GM23338 (cell line): ENCODE data around the gene GOLGA6B. TPM values are rescaled to one million over a fixed set of nuclear protein-coding genes. Genes with fewer than 3 reads are reported as not detected.
"Not testable (repeated sequence)": the region's sequence is repeated elsewhere in the genome, so short reads cannot be mapped to it uniquely, and the experiment has no call there.

Source experiments
- ATAC-seq: fragments of 200-7000 bp; cut with Tn5 transposase; 3 replicates; pipeline ENCODE4 v1.9.1; 2020
- DNase-seq: peaks from one replicate; pipeline ENCODE4 v3.0.0-alpha.2; 2015; ENCODE audit warnings: low spot score
- H2AFZ ChIP-seq: fragments of 200-600 bp; sonication (generic); 2 replicates; pipeline ENCODE4 v1.8.0; 2016; ENCODE audit warnings: antibody characterized with exemption, mild to moderate bottlenecking, moderate library complexity
- H3F3A ChIP-seq: fragments of 200-600 bp; sonication (generic); replicated peaks from 2 replicates; pipeline ENCODE4 v1.8.0; 2017; ENCODE audit warnings: antibody characterized with exemption, mixed run types, low read depth
- H3K27ac ChIP-seq: fragments of 200-600 bp; sonication (generic); 2 replicates; pipeline ENCODE4 v1.6.1; 2016; ENCODE audit warnings: low read depth
- H3K27me3 ChIP-seq: fragments of 200-600 bp; sonication (generic); 2 replicates; pipeline ENCODE4 v1.8.0; 2016; ENCODE audit warnings: mild to moderate bottlenecking, mixed run types, moderate library complexity; ENCODE audit not compliant: insufficient read depth
- H3K36me3 ChIP-seq: fragments of 200-600 bp; sonication (generic); 2 replicates; pipeline ENCODE4 v1.8.0; 2016; ENCODE audit warnings: mild to moderate bottlenecking; ENCODE audit not compliant: insufficient read depth
- H3K4me1 ChIP-seq: fragments of 200-600 bp; sonication (generic); 2 replicates; pipeline ENCODE4 v1.8.0; 2016; ENCODE audit warnings: mild to moderate bottlenecking, moderate library complexity; ENCODE audit not compliant: insufficient read depth
- H3K4me2 ChIP-seq: fragments of 200-600 bp; sonication (generic); 2 replicates; pipeline ENCODE4 v1.7.1; 2017; ENCODE audit warnings: mixed run types
- H3K4me3 ChIP-seq: fragments of 200-600 bp; sonication (generic); 2 replicates; pipeline ENCODE4 v1.6.1; 2016; ENCODE audit warnings: mixed run types
- H3K79me2 ChIP-seq: fragments of 200-600 bp; sonication (generic); replicated peaks from 2 replicates; pipeline ENCODE4 v1.8.0; 2017; ENCODE audit warnings: mild to moderate bottlenecking; ENCODE audit not compliant: insufficient read depth
- H3K9me2 ChIP-seq: fragments of 200-600 bp; sonication (generic); 2 replicates; pipeline ENCODE4 v1.8.0; 2017; ENCODE audit not compliant: insufficient read depth
- H4K20me1 ChIP-seq: fragments of 200-600 bp; sonication (generic); replicated peaks from 2 replicates; pipeline ENCODE4 v1.8.0; 2017; ENCODE audit warnings: mild to moderate bottlenecking; ENCODE audit not compliant: insufficient read depth
- H3K27ac Mint-ChIP-seq: 2 replicates; pipeline ENCODE4 v1.8.0; 2020; ENCODE audit warnings: inconsistent platforms, mild to moderate bottlenecking, moderate library complexity, mixed read lengths
- H3K27me3 Mint-ChIP-seq: 3 replicates; pipeline ENCODE4 v1.8.0; 2022; ENCODE audit warnings: low read depth, mild to moderate bottlenecking, moderate library complexity, mixed read lengths, inconsistent platforms; ENCODE audit not compliant: insufficient read depth, poor library complexity
- H3K36me3 Mint-ChIP-seq: 3 replicates; pipeline ENCODE4 v1.8.0; 2021; ENCODE audit warnings: low read depth, mild to moderate bottlenecking, inconsistent platforms, moderate library complexity, mixed read lengths
- H3K4me1 Mint-ChIP-seq: 3 replicates; pipeline ENCODE4 v1.8.0; 2020; ENCODE audit warnings: mild to moderate bottlenecking, inconsistent platforms, mixed read lengths
- H3K4me3 Mint-ChIP-seq: 3 replicates; pipeline ENCODE4 v1.8.0; 2021; ENCODE audit warnings: moderate library complexity, mild to moderate bottlenecking, inconsistent platforms, mixed read lengths
- H3K9me3 Mint-ChIP-seq: 3 replicates; pipeline ENCODE4 v1.8.0; 2020; ENCODE audit warnings: moderate library complexity, mild to moderate bottlenecking, inconsistent platforms, mixed read lengths
- CREB1 ChIP-seq: fragments of 250-450 bp; sonication (Bioruptor Pico); IDR thresholded peaks from 2 replicates; pipeline ENCODE4 v1.5.0; 2020; ENCODE audit warnings: low read depth, mild to moderate bottlenecking, moderate library complexity
- CTCF ChIP-seq, 2 experiments: fragments of 200-600 bp in 1 of 2; sonication (generic) in 1 of 2; conservative IDR thresholded peaks; 2 replicates each; pipeline versions ENCODE4 v1.5.1 to v1.6.1; 2016 to 2017; ENCODE audit warnings: antibody characterized with exemption in 2 of 2, low read depth in 2 of 2, mild to moderate bottlenecking in 2 of 2, moderate library complexity in 1 of 2
- ETS1 ChIP-seq: IDR thresholded peaks from 2 replicates; pipeline ENCODE4 v1.6.1; 2016; ENCODE audit warnings: antibody characterized with exemption
- EZH2phosphoT487 ChIP-seq: fragments of 200-600 bp; sonication (generic); IDR thresholded peaks from one replicate; pipeline ENCODE4 v1.8.1; 2018; ENCODE audit warnings: antibody characterized with exemption; ENCODE audit not compliant: unreplicated experiment
- JUNB ChIP-seq: IDR thresholded peaks from one replicate; pipeline ENCODE4 v1.6.1; 2016; ENCODE audit warnings: antibody characterized with exemption; ENCODE audit not compliant: unreplicated experiment
- POLR2AphosphoS5 ChIP-seq: IDR thresholded peaks from 2 replicates; pipeline ENCODE4 v1.6.1; 2016; ENCODE audit warnings: antibody characterized with exemption, low read depth
- ZNF114 ChIP-seq: fragments of 250-450 bp; sonication (Bioruptor Pico); IDR thresholded peaks from 2 replicates; pipeline ENCODE4 v1.5.0; 2020; ENCODE audit warnings: mild to moderate bottlenecking, moderate library complexity
- ZNF331 ChIP-seq: fragments of 250-450 bp; sonication (Bioruptor Pico); IDR thresholded peaks from 2 replicates; pipeline ENCODE4 v1.5.0; 2020; ENCODE audit warnings: low read depth, mild to moderate bottlenecking, moderate library complexity
- polyA plus RNA-seq: library from polyadenylated mRNA; unstranded; fragments of >200 nt; fragmentation: Nextera tagmentation; extraction: Ambion mirVana; gene quantifications from 2 replicates; pipeline ENCODE4 v1.2.1, GENCODE V29; 2016
- total RNA-seq: library from RNA; depleted of rRNA; stranded (reverse); fragments of >200 nt; shearing (Covaris generic); gene quantifications from 2 replicates; pipeline ENCODE4 v1.2.3, GENCODE V29; 2014
- TF ChIP-seq, protein P1 (sequence below): IDR thresholded peaks from one replicate; pipeline ENCODE4 v1.6.1; 2018; ENCODE audit warnings: antibody characterized with exemption; ENCODE audit not compliant: unreplicated experiment

The GOLGA6B gene
- total and polyA plus RNA-seq, 2 experiments from 2014 or later, result 0.65 TPM; not detected in 1

- TF ChIP-seq, protein P1, sequence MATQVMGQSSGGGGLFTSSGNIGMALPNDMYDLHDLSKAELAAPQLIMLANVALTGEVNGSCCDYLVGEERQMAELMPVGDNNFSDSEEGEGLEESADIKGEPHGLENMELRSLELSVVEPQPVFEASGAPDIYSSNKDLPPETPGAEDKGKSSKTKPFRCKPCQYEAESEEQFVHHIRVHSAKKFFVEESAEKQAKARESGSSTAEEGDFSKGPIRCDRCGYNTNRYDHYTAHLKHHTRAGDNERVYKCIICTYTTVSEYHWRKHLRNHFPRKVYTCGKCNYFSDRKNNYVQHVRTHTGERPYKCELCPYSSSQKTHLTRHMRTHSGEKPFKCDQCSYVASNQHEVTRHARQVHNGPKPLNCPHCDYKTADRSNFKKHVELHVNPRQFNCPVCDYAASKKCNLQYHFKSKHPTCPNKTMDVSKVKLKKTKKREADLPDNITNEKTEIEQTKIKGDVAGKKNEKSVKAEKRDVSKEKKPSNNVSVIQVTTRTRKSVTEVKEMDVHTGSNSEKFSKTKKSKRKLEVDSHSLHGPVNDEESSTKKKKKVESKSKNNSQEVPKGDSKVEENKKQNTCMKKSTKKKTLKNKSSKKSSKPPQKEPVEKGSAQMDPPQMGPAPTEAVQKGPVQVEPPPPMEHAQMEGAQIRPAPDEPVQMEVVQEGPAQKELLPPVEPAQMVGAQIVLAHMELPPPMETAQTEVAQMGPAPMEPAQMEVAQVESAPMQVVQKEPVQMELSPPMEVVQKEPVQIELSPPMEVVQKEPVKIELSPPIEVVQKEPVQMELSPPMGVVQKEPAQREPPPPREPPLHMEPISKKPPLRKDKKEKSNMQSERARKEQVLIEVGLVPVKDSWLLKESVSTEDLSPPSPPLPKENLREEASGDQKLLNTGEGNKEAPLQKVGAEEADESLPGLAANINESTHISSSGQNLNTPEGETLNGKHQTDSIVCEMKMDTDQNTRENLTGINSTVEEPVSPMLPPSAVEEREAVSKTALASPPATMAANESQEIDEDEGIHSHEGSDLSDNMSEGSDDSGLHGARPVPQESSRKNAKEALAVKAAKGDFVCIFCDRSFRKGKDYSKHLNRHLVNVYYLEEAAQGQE, result no peak
Observed at GRCh38 chr15:72609862-72610261, 44.6 kb upstream of the GOLGA6B start (continued).

DNA sequence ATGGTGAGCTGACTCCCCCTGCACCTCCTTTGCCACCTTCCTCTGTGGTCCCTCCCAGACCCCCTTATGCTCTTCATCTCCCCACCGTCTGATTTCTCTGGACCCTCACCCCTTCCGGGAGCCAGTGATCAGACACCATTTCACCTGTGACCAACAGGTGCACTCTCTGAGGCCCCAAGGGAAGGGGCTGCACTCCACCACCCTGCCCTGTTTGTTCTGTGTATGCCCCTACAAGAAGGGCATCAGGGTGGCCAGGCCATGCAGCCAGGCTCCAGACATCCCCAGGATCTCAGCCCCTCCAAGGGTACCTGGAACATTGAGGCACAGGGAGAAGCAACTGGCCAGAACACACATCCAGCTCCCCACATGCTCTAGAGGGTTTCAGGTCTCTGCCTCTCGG lies 42.2 kb upstream of the GOLGA6B start:
- H3K27ac Mint-ChIP-seq, H3F3A ChIP-seq, H2AFZ ChIP-seq, H3K36me3 ChIP-seq, H3K27ac ChIP-seq, H3K36me3 Mint-ChIP-seq, H3K4me3 Mint-ChIP-seq, H3K27me3 ChIP-seq, H4K20me1 ChIP-seq, H3K9me3 Mint-ChIP-seq, H3K4me3 ChIP-seq, ATAC-seq, H3K79me2 ChIP-seq, H3K4me2 ChIP-seq, DNase-seq, H3K9me2 ChIP-seq, H3K27me3 Mint-ChIP-seq: not testable (repeated sequence)
- peaks cover 21% of the 10 kb centered on the region for H3K4me1 Mint-ChIP-seq
- peaks cover 15% of the 10 kb centered on the region for H3K4me1 ChIP-seq

DNA sequence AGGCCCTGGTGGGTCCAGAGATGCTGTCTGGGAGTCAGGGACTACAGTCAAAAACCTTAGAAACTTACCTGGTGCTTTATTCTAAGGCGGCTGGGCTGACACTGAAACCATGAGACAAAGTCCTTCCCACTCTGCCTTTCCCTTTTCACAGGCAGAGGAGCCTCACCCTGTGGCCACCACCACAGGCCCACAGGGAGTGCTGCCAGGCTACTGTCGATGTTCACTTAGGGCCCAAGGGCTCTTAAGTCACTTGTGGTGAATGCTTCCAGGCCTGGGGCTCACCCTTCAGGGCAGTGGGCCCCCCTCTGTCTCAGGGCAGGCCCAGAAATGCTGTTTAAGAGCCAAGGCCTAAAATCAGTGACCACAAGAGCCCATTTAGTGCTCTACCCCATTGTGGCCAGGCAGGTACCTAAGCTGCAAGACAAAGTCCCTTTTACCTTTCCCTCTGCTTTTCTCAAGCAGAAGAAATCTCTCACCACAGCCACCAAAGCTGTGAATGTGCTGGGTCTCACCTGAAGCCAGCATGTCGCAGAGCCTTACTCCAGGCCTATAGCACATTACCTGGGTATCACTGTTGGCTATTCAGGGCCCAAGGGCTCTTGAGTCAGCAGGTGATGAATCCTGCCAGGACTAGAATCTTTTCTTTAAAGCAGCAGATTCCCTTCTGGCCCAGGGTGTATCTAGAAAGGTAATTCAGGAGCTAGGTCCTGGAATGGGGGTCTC lies 39.5 kb upstream of the GOLGA6B start:
- no peaks in the 10 kb centered on the region for H3K9me3 Mint-ChIP-seq
- ATAC-seq (peak; percentile 53), DNase-seq (no peak)
- Histone ChIP-seq H3F3A (no peaks in the 10 kb centered on the region), H3K9me2 (no peaks in the 10 kb centered on the region), H3K36me3 (no peaks in the 10 kb centered on the region), H3K4me1 (peaks cover 15% of the 10 kb centered on the region), H3K27me3 (no peaks in the 10 kb centered on the region), H3K4me3 (peak overlapping the region; percentile 31; the same call in 1 of the 2 replicates), H3K79me2 (no peaks in the 10 kb centered on the region), H3K27ac (0 out of 2 replicates have a peak overlapping the region, but pooled peaks have one; percentile 39), H2AFZ (no peak overlapping the region; the same call in 1 of the 2 replicates), H3K4me2 (peak overlapping the region; percentile 69), H4K20me1 (no peaks in the 10 kb centered on the region)
- peaks cover 3% of the 10 kb centered on the region for H3K27me3 Mint-ChIP-seq
- H3K4me1 Mint-ChIP-seq, result peaks cover 21% of the 10 kb centered on the region
- no peak overlapping the region for H3K4me3 Mint-ChIP-seq
- H3K27ac Mint-ChIP-seq, result no peak overlapping the region; the same call in none of the 2 replicates
- no peaks in the 10 kb centered on the region for H3K36me3 Mint-ChIP-seq
- TF ChIP-seq ZNF114 (CRISPR knock-in tag), result no peak
- no peak for TF ChIP-seq JUNB
- TF ChIP-seq POLR2AphosphoS5, result no peak
- TF ChIP-seq CREB1 (CRISPR knock-in tag), result no peak
- TF ChIP-seq EZH2phosphoT487, result no peak
- TF ChIP-seq ZNF331 (CRISPR knock-in tag), result no peak
- TF ChIP-seq CTCF (conservative IDR thresholded peaks at IDR 0.05; ENCODE audit: low read depth in 2 of 2), result no peak
- TF ChIP-seq ETS1, result no peak
